ENCODE results near the gene GALT. TPM values are rescaled to one million over a fixed set of nuclear protein-coding genes. Genes with fewer than 3 reads are reported as not detected.

GALT gene
- total RNA-seq, 1 experiment from 2014 or later = 45.4 TPM

DNA sequence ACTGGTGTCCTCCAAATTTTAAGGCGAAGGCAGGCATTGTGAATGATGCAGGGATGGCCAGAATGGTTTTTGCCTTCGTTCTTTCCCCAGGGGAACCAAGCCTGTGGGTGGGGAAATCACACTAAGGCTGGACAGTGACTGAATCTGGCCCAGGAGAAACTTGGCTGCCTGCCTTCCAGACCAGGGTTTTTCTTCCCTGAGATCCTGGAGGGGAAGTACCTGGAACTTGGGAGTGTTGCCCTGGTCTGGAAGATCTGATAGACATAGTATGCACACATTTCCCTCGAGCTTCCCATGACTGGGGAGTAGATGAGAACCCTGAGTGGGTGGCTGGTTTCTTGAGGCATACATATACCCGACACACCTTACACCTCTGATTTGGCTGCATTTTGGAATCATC lies 4.8 kb downstream of the GALT start:
- Histone ChIP-seq H3K9ac (ENCODE audit: low read length) (no peak overlapping the region), H3K36me3 (ENCODE audit: insufficient read depth, low read length) (peaks cover 5% of the 10 kb centered on the region; the same call in 1 of the 2 replicates), H2AFZ (ENCODE audit: low read length) (no peak overlapping the region), H3K9me3 (ENCODE audit: low read length) (no peaks in the 10 kb centered on the region), H3K79me2 (ENCODE audit: low read length) (peaks cover 12% of the 10 kb centered on the region), H3K9me2 (replicated peaks; ENCODE audit: insufficient read depth, low read length) (no peaks in the 10 kb centered on the region), H3K4me1 (ENCODE audit: low read length) (peaks cover 11% of the 10 kb centered on the region), H3K4me3 (ENCODE audit: low read length) (no peak overlapping the region), H4K20me1 (ENCODE audit: insufficient read depth, low read depth, low read length) (no peaks in the 10 kb centered on the region; the same call in 1 of the 2 replicates), H3K27ac (ENCODE audit: low read length) (no peak overlapping the region), H3K27me3 (ENCODE audit: low read length) (no peaks in the 10 kb centered on the region), H3K4me2 (ENCODE audit: low read depth, low read length, poor library complexity, severe bottlenecking) (no peak overlapping the region)
- DNase-seq = no peak

DNA sequence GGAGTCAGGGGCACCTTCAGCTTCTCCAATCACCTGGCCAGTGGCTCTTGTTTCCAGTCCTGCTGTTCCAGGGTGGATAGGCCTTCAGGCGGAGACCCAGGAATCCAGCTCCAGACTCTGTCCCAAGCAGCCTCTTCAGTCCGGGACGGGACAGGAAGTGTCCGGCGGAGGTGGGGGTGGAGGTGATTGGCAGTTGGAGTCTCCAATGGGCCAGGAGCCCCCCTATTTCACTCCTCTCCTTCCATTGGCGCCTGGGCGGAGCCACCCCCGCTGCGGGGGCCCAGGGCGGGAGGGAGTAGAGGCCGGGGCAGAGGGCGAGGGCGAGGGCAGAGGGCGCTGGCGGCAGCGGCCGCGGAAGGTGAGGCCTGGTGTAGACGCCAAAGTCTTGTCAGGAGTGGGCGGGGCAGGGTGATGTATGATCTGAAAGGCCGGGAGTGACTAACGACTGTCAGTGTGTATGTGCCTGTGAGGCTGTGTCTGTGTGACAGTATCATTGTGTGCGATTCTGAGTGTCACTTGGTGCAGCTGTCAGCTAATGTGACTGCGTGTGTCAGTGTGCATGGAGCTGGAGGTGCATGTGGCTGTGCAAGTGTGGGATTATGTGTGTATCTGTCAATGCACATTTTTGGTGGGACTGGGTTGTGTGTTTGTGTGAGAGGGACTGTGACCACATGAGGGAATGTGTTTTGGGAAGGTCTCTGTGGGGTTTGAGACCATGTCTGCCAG lies 5.6 kb downstream of the GALT start, which contains the start of gene IL11RA:
Gene IL11RA, plus strand, starts transcription at position 310 of the 726 bp plus-strand sequence. CDS start 3,033 bp downstream, outside the sequence.
- no peak for DNase-seq
- Histone ChIP-seq H4K20me1 (ENCODE audit: insufficient read depth, low read depth, low read length) (no peaks in the 10 kb centered on the region; the same call in 1 of the 2 replicates), H3K9ac (ENCODE audit: low read length) (no peak within 1 kb of the TSS), H3K4me2 (ENCODE audit: low read depth, low read length, poor library complexity, severe bottlenecking) (no peak within 1 kb of the TSS), H3K4me3 (ENCODE audit: low read length) (no peak within 1 kb of the TSS), H3K9me3 (ENCODE audit: low read length) (no peaks in the 10 kb centered on the region), H2AFZ (ENCODE audit: low read length) (no peak within 1 kb of the TSS), H3K27me3 (ENCODE audit: low read length) (no peaks in the 10 kb centered on the region), H3K4me1 (ENCODE audit: low read length) (peaks cover 10% of the 10 kb centered on the region), H3K27ac (ENCODE audit: low read length) (no peak within 1 kb of the TSS), H3K9me2 (replicated peaks; ENCODE audit: insufficient read depth, low read length) (no peaks in the 10 kb centered on the region), H3K36me3 (ENCODE audit: insufficient read depth, low read length) (peaks cover 5% of the 10 kb centered on the region; the same call in 1 of the 2 replicates), H3K79me2 (ENCODE audit: low read length) (peaks cover 11% of the 10 kb centered on the region)

DNA sequence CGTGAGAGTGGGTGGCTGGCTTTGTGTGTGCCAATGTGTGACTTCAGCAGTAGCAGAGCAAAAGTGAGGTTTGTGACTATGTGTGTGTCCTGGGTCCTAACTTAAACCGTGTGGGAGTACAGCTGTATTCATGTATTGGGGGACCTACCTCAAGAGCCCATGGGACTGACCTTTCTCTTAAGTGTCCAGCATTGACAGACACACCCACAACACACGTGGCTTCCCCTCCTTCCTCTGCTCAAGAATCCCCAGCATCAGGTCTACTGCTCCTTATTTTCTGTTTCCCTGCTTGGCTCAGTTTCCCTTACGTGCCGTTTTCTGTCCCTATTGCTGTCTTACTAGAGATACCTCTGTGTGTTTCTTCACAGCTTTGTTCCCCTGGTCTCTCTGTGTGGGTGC lies 6.1 kb downstream of the GALT start:
- Histone ChIP-seq H4K20me1 (ENCODE audit: insufficient read depth, low read depth, low read length) (no peaks in the 10 kb centered on the region; the same call in 1 of the 2 replicates), H3K36me3 (ENCODE audit: insufficient read depth, low read length) (peaks cover 5% of the 10 kb centered on the region; the same call in 1 of the 2 replicates), H3K4me1 (ENCODE audit: low read length) (peaks cover 5% of the 10 kb centered on the region), H3K79me2 (ENCODE audit: low read length) (peaks cover 6% of the 10 kb centered on the region), H3K4me2 (ENCODE audit: low read depth, low read length, poor library complexity, severe bottlenecking) (no peak overlapping the region), H3K27me3 (ENCODE audit: low read length) (no peaks in the 10 kb centered on the region), H3K27ac (ENCODE audit: low read length) (no peak overlapping the region), H2AFZ (ENCODE audit: low read length) (no peak overlapping the region), H3K9me2 (replicated peaks; ENCODE audit: insufficient read depth, low read length) (no peaks in the 10 kb centered on the region), H3K4me3 (ENCODE audit: low read length) (no peak overlapping the region), H3K9ac (ENCODE audit: low read length) (no peak overlapping the region), H3K9me3 (ENCODE audit: low read length) (no peaks in the 10 kb centered on the region)
- DNase-seq = no peak

DNA sequence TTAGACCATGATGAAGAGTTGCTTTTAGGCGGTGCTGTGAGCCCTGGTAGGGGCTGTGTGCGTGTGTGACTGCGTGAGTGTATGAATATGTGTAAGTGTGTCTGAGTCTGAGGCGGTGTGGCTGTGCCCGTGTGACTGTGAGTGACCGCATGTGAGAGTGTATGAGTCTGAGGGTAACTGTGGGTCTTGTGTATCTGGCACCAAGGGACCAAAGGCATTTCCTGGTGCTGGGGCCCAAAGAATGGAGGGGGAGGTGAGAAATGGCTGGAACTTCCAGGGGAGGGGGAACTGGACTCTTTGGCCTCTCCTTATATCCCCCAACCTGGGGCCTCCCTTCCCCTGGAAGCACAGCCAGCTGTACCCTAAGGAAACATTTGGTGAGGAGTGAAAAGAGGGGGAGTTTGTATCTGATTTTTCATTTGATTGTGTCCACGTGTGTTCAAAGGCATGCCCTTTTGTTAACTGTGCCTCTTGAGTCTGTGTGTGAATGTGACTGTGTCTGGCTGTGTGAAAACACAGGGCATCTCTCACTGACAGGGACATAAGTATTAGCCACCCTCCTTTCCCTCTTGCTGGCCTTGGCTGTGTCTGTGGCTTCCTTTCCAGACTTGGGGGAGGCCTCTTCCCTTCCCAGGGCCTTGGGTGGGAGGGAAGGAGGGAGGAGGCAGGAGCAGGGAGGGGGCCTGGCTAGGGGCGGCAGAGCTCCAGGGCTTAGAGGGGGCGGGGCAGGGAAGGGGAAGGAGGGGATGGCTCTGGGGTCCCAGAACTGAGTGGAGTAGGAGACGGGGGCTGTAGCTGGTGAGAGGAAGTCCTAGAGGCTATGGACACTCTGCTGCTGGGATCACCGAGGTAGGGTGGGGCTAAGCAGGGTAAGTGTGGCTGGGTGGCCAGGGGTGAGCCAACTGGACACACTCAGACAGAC lies 6.9 kb downstream of the GALT start:
- H3K79me2 ChIP-seq (ENCODE audit: low read length) = no peaks in the 10 kb centered on the region
- H4K20me1 ChIP-seq (ENCODE audit: insufficient read depth, low read depth, low read length) = no peaks in the 10 kb centered on the region
- H3K9ac ChIP-seq (ENCODE audit: low read length) = no peak overlapping the region
- H3K4me2 ChIP-seq (ENCODE audit: low read depth, low read length, poor library complexity, severe bottlenecking) = no peak overlapping the region
- H3K9me2 ChIP-seq (replicated peaks; ENCODE audit: insufficient read depth, low read length) = no peaks in the 10 kb centered on the region
- H3K27me3 ChIP-seq (ENCODE audit: low read length) = no peaks in the 10 kb centered on the region
- peaks cover 5% of the 10 kb centered on the region; the same call in 1 of the 2 replicates for H3K36me3 ChIP-seq (ENCODE audit: insufficient read depth, low read length)
- no peak overlapping the region for H3K27ac ChIP-seq (ENCODE audit: low read length)
- H3K4me1 ChIP-seq (ENCODE audit: low read length) = no peaks in the 10 kb centered on the region
- DNase-seq = no peak
- H2AFZ ChIP-seq (ENCODE audit: low read length) = no peak overlapping the region
- H3K9me3 ChIP-seq (ENCODE audit: low read length) = no peaks in the 10 kb centered on the region
- H3K4me3 ChIP-seq (ENCODE audit: low read length) = no peak overlapping the region

DNA sequence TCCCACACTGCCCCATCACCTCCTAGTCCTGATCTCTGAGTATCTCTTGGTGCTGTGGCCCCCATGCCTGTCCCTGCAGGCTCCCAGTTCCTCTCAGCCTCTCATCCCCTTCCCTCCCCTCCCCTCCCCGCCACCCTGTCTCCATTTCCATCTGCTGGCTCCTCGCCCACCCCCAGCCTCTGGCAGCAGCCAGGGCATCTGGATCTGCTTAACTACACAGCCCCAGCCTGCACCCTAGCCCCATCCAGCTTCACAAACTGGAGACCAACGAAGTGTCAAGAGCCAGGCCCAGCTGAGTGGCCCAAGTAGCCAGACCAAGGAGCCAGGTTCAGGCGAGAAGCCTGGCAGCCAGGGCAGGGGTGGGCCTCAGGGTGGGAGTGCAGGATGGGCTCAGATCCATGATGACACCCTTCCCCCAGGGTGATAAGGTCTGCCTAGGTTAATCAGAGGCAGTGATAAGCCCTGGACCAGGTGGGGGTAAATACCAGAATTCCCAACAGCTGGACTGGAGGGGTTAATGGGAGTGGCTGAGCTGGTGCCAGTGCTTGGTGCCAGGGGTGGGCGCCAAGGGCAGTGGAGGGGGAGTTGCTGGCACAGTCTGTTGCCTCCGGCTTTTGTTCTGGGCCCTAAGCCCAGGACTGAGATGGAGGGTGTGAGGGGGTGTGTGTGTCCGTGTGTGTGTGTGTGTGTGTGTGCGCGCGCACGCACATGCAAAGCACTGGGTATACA lies 8.0 kb downstream of the GALT start:
- no peak overlapping the region for H3K4me3 ChIP-seq (ENCODE audit: low read length)
- no peak overlapping the region for H3K9ac ChIP-seq (ENCODE audit: low read length)
- no peaks in the 10 kb centered on the region for H3K79me2 ChIP-seq (ENCODE audit: low read length)
- H3K9me2 ChIP-seq (replicated peaks; ENCODE audit: insufficient read depth, low read length) = no peaks in the 10 kb centered on the region
- no peak for DNase-seq
- no peaks in the 10 kb centered on the region for H3K36me3 ChIP-seq (ENCODE audit: insufficient read depth, low read length)
- H4K20me1 ChIP-seq (ENCODE audit: insufficient read depth, low read depth, low read length) = no peaks in the 10 kb centered on the region
- H3K9me3 ChIP-seq (ENCODE audit: low read length) = no peaks in the 10 kb centered on the region
- no peaks in the 10 kb centered on the region for H3K4me1 ChIP-seq (ENCODE audit: low read length)
- no peak overlapping the region for H3K27ac ChIP-seq (ENCODE audit: low read length)
- H3K27me3 ChIP-seq (ENCODE audit: low read length) = no peaks in the 10 kb centered on the region
- no peak overlapping the region for H2AFZ ChIP-seq (ENCODE audit: low read length)
- no peak overlapping the region for H3K4me2 ChIP-seq (ENCODE audit: low read depth, low read length, poor library complexity, severe bottlenecking)

DNA sequence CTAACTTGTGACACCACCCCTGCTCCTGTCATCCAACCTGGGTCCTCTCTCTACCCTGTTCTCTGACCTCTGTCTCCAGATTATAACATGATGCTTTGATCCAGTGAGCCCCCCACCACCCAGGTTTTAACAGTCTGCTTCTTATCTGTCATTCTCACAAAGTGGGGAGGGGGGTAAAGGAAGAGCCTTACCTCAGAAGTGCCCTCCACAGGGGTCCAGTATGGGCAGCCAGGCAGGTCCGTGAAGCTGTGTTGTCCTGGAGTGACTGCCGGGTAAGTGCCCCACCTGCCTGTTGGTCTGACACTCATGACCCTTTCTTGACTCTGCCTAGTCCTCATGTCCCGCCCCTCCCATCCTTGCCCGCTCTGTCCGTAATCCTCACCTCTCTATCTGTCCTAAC lies 8.9 kb downstream of the GALT start:
- Histone ChIP-seq H3K4me3 (ENCODE audit: low read length) (no peak overlapping the region), H3K9me2 (replicated peaks; ENCODE audit: insufficient read depth, low read length) (no peaks in the 10 kb centered on the region), H3K9ac (ENCODE audit: low read length) (no peak overlapping the region), H3K36me3 (ENCODE audit: insufficient read depth, low read length) (no peaks in the 10 kb centered on the region), H3K79me2 (ENCODE audit: low read length) (no peaks in the 10 kb centered on the region), H3K9me3 (ENCODE audit: low read length) (no peaks in the 10 kb centered on the region), H3K27ac (ENCODE audit: low read length) (no peak overlapping the region), H3K4me2 (ENCODE audit: low read depth, low read length, poor library complexity, severe bottlenecking) (no peak overlapping the region), H2AFZ (ENCODE audit: low read length) (no peak overlapping the region), H3K4me1 (ENCODE audit: low read length) (no peaks in the 10 kb centered on the region), H4K20me1 (ENCODE audit: insufficient read depth, low read depth, low read length) (no peaks in the 10 kb centered on the region), H3K27me3 (ENCODE audit: low read length) (no peaks in the 10 kb centered on the region)
- DNase-seq = no peak

DNA sequence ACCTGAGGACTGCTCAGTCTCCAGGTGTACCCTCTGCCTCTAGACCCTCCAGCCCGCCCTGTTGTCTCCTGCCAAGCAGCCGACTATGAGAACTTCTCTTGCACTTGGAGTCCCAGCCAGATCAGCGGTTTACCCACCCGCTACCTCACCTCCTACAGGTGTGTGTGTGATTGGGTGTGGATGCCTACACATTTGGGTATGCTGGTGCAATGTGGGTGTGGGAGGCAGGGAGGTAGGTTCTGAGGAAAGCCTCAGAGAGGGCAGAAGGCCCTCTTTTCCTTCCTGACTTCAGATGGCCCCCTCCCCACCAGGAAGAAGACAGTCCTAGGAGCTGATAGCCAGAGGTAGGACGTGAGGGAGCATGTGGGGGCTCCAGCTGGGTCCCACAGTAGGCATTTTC lies 10.5 kb downstream of the GALT start:
- H2AFZ ChIP-seq (ENCODE audit: low read length) = no peak overlapping the region
- no peaks in the 10 kb centered on the region for H4K20me1 ChIP-seq (ENCODE audit: insufficient read depth, low read depth, low read length)

More for the DNA sequence above, 10.5 kb downstream of the GALT start:
- Histone ChIP-seq H3K4me2 (ENCODE audit: low read depth, low read length, poor library complexity, severe bottlenecking) (no peak overlapping the region), H3K36me3 (ENCODE audit: insufficient read depth, low read length) (no peaks in the 10 kb centered on the region), H3K27me3 (ENCODE audit: low read length) (no peaks in the 10 kb centered on the region), H3K9me3 (ENCODE audit: low read length) (no peaks in the 10 kb centered on the region), H3K4me1 (ENCODE audit: low read length) (no peaks in the 10 kb centered on the region), H3K9ac (ENCODE audit: low read length) (no peak overlapping the region), H3K4me3 (ENCODE audit: low read length) (no peak overlapping the region), H3K79me2 (ENCODE audit: low read length) (no peaks in the 10 kb centered on the region), H3K27ac (ENCODE audit: low read length) (no peak overlapping the region), H3K9me2 (replicated peaks; ENCODE audit: insufficient read depth, low read length) (no peaks in the 10 kb centered on the region)
- DNase-seq = no peak
